ENCODE data around the gene PIBF1.
"Not testable (repeated sequence)": the region's sequence is repeated elsewhere in the genome, so short reads cannot be mapped to it uniquely, and the experiment has no call there.

PIBF1 gene

DNA sequence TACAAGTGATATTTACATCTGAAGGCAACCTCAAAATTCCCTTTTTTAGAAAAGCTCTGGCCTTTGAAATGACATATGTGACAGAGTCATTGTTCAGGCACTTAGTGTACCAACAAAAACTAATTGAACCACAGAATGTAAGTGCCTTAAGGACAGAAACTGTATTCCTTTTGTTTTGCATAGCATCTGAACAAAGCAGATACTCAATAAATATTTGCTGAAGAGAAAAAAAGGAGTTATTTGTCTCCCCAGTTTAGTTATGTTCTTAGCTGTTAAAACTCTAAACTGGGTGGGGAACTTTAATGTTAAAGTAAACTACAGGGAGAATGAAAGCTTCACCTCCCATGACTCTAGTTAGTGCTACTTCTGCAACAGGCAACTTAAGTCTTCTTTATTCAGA is 220.0 kb downstream of the PIBF1 start:
- no peak for DNase-seq (ENCODE audit: low read depth, low spot score)

GRCh38 chr13:73011751-73012150 is 229.8 kb downstream of the PIBF1 start:
- DNase-seq (ENCODE audit: low read depth, low spot score) = no peak

DNA sequence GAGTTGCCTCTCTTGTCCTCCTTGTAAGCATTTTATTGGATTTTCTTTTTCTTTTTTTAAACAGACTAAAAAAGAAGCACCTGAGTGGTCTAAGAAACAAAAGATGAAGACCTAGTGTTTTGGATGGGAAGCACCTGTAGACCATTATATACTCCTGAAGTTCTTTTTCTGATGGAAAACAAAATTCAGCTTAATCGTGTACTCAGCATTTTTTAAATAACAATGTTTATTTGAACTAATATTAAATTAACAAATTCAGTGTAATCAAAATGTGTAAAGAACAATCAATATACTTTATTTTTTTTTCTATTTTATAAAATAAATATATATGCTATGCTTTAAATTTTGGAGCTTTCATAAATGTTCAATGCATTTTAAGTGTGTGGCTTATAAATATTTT is 233.9 kb downstream of the PIBF1 start:
- DNase-seq (ENCODE audit: low read depth, low spot score) = no peak

GRCh38 chr13:73018336-73018735 is 236.4 kb downstream of the PIBF1 start:
- peak; percentile 26 for DNase-seq (ENCODE audit: low read depth, low spot score)

- DNase-seq (ENCODE audit: low read depth, low spot score) = peak; percentile 7
Measured at GRCh38 chr13:73025217-73026012, 243.5 kb downstream of the PIBF1 start.

- no peak for DNase-seq (ENCODE audit: low read depth, low spot score)
Measured at GRCh38 chr13:73034901-73035300, 253.0 kb downstream of the PIBF1 start.

GRCh38 chr13:73035660-73036059 is 253.7 kb downstream of the PIBF1 start:
- no peak for DNase-seq (ENCODE audit: low read depth, low spot score)

DNA sequence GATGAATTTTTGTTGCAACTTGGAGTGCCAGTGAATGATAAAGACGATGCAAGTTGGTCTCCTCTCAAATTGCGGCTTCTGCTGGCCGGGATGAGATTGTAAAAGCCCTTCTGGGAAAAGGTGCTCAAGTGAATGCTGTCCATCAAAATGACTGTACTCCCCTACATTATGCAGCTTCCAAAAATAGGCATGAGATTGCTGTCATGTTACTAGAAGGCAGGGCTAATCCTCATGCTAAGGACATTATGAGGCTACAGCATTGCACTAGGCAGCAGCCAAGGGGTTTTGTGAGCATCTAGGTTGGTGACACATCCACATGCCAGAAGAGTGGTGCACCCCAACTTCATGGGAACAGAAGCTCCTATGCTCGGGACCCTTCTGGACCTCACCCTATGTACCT is 254.6 kb downstream of the PIBF1 start:
- DNase-seq (ENCODE audit: low read depth, low spot score) = no peak

- no peak for DNase-seq (ENCODE audit: low read depth, low spot score)
Measured at GRCh38 chr13:73038064-73038463, 256.1 kb downstream of the PIBF1 start.

DNA sequence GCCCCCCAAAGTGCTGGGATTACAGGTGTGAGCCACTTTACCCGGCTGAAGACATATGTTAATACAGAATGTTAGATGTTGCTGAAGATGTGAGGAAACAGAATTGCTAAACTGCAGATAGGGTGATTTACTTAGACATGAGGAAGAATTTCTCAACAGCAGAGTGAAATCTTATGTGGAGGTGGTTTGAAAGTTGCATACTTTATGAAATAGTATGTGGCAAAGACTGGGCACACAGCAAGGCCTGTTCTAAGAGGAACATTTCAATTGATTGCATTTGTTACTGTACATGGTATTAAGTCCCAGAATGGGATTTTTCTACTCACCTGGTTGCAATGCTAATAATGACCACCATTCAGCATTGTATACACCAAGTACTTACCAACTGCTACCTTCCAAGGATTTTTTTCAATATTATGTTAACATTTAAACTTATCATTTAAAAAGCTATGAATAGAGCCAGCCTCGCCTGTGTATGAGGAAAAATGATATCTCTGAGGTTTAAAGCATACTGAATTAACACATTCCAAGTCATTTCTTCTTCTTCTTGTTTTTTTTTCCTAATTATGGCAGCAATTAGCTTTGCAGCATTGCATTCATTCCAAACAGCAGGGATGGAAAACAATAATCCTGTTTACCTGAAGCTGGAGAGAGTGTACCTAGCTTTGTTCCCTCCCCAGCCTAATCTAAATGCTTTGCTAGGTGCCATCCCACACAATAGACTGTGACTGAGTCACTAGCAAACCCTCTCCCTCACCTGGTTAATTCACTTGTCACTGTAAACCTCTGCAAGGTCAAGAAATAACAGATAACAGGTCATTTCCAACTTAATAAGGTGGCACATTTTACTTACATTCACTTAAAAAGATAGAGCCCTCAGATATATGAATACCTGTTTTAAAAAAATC is 257.5 kb downstream of the PIBF1 start:
- no peak for DNase-seq (ENCODE audit: low read depth, low spot score)

- no peak for DNase-seq (ENCODE audit: low read depth, low spot score)
Measured at GRCh38 chr13:73040484-73040883, 258.6 kb downstream of the PIBF1 start.

DNA sequence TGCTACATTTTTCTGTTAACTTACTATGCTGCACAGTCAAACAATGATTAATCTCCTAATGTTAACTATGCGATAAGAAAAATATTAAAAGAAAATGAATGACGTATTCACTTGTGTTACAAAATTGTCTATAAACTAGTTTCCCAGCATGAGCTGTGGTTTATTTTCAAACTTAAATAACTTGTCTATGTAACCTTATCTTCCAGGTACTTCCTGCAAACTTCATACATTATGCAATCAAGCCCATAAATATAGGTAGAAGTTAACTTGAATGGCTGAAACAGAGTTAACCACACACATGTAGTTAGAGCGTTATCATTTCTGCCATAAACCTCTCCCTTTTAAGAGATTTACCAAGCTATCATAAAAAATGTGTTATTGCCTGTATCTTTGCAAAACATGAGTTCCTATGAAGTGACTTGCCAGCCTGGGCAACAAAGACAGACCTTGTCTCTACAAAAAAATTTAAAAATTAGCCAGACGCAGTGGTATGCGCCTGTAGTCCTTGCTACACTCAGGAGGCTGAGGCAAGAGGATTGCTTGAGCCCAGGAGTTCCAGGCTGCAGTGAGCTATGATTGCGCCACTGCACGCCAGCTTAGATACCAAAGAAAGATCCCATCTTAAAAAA is 259.1 kb downstream of the PIBF1 start:
- DNase-seq (ENCODE audit: low read depth, low spot score) = no peak

GRCh38 chr13:73045031-73045430 is 263.1 kb downstream of the PIBF1 start:
- DNase-seq (ENCODE audit: low read depth, low spot score) = no peak

- not testable (repeated sequence) for DNase-seq (ENCODE audit: low read depth, low spot score)
Measured at GRCh38 chr13:73048615-73049014, 266.7 kb downstream of the PIBF1 start.

GRCh38 chr13:73054712-73055111 is 272.8 kb downstream of the PIBF1 start:
- no peak for DNase-seq (ENCODE audit: low read depth, low spot score)

GRCh38 chr13:73055813-73056564 is 274.1 kb downstream of the PIBF1 start:
- DNase-seq (ENCODE audit: low read depth, low spot score) = peak; percentile 92

DNA sequence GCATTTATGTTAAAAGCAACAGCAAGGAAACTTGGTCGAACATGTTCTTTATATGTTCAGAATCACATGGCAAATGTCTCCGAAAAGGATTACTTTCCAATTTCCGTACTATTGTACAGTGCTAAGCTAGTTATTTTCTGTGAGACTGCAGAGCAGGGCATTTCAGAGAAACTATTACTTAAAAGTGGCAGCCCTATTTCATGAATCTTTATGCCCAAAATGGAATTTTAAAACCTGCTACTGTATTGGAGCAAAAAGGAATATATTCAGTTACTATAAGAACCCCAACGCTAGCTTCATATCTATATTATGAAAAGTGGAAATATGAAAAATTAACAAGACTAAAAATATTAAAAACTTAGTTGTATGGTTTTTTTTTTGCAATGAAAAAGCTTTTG is 274.6 kb downstream of the PIBF1 start:
- DNase-seq (ENCODE audit: low read depth, low spot score) = no peak

DNA sequence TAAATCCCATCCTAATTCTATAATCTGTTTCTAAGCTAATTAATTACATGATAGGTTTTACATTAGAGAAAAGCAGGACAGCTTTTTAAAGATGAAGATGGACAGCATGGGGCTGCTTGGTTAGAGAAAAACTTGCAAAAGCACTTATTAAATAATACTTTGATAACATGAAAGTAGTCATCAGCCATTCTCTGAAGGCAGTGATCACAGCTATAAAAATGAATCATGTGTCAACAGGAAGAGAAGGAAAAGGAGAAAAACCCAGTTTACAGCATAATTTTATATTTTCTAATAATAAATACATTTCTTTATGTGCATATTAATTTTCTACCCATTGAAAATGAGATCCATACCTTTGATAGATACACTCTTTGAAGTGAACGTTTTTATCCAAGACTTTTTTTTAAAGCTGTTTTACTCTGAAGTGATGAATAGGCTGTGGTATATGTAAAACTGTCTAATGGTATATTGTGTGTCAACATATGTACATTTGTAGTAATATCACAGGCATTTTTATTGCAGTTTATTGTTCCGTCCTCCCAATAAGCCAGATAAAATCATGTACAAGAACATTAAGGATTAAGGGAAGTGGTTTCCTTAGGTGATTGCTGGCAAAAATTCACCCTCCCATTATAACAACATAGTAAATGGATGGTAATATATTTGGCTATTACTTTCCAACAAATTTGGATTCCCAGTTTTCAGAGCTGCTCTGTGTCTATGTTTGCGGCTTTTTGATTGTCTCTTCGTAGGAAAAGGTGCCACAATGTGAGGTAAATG is 275.5 kb downstream of the PIBF1 start:
- no peak for DNase-seq (ENCODE audit: low read depth, low spot score)

DNA sequence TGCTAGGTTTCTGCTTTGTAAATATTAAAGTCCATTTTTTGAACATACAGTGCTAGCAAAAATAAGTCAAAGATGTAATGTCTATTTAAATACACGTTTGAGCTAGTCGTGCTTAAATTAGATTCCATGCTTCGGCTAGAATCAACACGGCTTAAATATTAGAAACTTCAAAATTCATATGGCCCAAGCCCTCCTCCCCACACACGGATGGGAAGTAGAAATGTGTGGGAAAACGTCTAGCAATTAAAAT is 276.1 kb downstream of the PIBF1 start:
- no peak for DNase-seq (ENCODE audit: low read depth, low spot score)

- no peak for DNase-seq (ENCODE audit: low read depth, low spot score)
Measured at GRCh38 chr13:73058432-73058735, 276.5 kb downstream of the PIBF1 start.

DNA sequence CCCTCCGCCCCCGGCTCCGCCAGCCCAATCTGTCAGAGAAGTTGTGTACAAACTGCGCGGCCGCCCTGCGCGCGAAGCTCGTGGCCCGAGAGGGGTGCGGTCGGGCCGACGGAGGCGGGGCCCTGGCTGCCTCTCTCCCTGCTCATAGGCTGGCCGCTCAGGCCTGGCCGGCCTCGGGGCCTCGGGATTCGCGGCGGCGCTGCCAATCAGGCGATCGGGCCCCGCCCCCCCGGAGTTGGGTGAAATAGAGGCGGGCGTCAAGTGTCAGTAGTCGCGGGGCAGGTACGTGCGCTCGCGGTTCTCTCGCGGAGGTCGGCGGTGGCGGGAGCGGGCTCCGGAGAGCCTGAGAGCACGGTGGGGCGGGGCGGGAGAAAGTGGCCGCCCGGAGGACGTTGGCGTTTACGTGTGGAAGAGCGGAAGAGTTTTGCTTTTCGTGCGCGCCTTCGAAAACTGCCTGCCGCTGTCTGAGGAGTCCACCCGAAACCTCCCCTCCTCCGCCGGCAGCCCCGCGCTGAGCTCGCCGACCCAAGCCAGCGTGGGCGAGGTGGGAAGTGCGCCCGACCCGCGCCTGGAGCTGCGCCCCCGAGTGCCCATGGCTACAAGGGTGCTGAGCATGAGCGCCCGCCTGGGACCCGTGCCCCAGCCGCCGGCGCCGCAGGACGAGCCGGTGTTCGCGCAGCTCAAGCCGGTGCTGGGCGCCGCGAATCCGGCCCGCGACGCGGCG is 277.0 kb downstream of the PIBF1 start, which contains the start of gene KLF5:
Gene KLF5 (plus strand): TSS at position 270 of the 724 bp plus-strand sequence. CDS start 323 bp downstream, at position 593.
- DNase-seq (ENCODE audit: low read depth, low spot score) = peak; percentile 99

Measured in astrocyte of the hippocampus (primary cell).